Measurements from ENCODE around the gene RASGRP1. TPM values are rescaled to one million over a fixed set of nuclear protein-coding genes. Genes with fewer than 3 reads are reported as not detected.
A peak's percentile ranks its signal among the peaks of the same experiment; 100 is the strongest.

The RASGRP1 gene
- total RNA-seq, 4 donors from 2014 or later: 0.29 to 0.99 (median 0.66) TPM

DNA sequence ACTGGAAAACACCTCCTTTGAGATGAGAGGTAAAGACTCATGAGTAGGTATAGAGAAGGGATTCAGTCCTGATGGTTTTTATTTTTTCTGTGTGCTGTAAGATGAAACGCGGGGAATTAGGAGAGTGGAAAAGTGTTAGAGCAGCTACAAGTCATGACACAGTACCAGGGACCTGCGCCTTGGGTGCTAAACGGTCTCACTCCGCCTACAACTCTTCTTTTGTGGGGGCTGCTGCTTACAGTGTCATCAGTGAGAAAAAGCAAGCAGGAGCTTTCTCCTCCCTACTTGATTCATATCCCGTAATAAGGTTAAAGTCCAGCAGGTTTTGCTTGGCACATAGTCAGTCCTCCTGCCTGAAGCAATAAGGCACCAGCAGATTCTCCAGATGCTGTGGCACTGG lies 39.1 kb downstream of the RASGRP1 start:
- Histone ChIP-seq H3K4me1 (no peaks in the 10 kb centered on the region), H3K27ac (replicated peaks in 1 of 4) (no peak overlapping the region), H3K27me3 (no peaks in the 10 kb centered on the region), H3K9me3 (no peaks in the 10 kb centered on the region), H3K4me3 (no peak overlapping the region), H3K36me3 (no peaks in the 10 kb centered on the region)
- DNase-seq (ENCODE audit: extremely low spot score): peak; percentile 19
- WGBS: 87% methylated on average over 6 of the region's 6 CpGs
- intact Hi-C loops (cut with DNase I): no loop called here
- TF ChIP-seq POLR2A (IDR thresholded peaks at IDR 0.05; ENCODE audit: low read depth): no peak
- TF ChIP-seq, protein P1, sequence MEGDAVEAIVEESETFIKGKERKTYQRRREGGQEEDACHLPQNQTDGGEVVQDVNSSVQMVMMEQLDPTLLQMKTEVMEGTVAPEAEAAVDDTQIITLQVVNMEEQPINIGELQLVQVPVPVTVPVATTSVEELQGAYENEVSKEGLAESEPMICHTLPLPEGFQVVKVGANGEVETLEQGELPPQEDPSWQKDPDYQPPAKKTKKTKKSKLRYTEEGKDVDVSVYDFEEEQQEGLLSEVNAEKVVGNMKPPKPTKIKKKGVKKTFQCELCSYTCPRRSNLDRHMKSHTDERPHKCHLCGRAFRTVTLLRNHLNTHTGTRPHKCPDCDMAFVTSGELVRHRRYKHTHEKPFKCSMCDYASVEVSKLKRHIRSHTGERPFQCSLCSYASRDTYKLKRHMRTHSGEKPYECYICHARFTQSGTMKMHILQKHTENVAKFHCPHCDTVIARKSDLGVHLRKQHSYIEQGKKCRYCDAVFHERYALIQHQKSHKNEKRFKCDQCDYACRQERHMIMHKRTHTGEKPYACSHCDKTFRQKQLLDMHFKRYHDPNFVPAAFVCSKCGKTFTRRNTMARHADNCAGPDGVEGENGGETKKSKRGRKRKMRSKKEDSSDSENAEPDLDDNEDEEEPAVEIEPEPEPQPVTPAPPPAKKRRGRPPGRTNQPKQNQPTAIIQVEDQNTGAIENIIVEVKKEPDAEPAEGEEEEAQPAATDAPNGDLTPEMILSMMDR (IDR thresholded peaks at IDR 0.05): no peak

DNA sequence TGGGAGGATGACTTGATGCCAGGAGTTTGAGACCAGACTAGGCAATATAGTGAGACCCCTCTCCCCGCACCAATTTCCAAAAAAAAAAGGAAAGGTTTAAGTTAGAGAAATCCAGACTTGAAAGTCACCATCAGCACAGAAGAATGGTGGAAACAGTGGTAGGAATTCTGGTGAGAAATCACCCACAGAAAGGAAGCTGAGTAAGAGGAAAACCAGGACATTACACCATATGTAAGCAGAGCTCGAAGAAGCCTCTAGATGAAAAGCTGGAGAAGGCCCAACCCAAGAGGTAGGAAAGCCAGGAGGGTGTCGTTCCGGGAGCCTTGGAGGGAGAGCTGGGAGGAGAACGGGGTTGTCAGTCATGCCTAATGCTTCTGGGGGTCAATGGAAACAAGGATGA lies 40.5 kb downstream of the RASGRP1 start:
- H3K4me3 ChIP-seq: no peak overlapping the region
- 89% methylated on average over 5 of the region's 5 CpGs for WGBS
- TF ChIP-seq, protein P1 (IDR thresholded peaks at IDR 0.05): no peak
- TF ChIP-seq EP300 (IDR thresholded peaks at IDR 0.05) (no peak), POLR2AphosphoS5 (IDR thresholded peaks at IDR 0.05) (no peak), POLR2A (IDR thresholded peaks at IDR 0.05; ENCODE audit: low read depth) (no peak)
- H3K27me3 ChIP-seq: no peaks in the 10 kb centered on the region
- H3K36me3 ChIP-seq: no peaks in the 10 kb centered on the region
- H3K27ac ChIP-seq (replicated peaks in 1 of 4): no peak overlapping the region
- intact Hi-C loops (cut with DNase I): no loop called here
- no peaks in the 10 kb centered on the region for H3K9me3 ChIP-seq
- H3K4me1 ChIP-seq: no peaks in the 10 kb centered on the region
- DNase-seq (ENCODE audit: extremely low spot score): peak; percentile 34

DNA sequence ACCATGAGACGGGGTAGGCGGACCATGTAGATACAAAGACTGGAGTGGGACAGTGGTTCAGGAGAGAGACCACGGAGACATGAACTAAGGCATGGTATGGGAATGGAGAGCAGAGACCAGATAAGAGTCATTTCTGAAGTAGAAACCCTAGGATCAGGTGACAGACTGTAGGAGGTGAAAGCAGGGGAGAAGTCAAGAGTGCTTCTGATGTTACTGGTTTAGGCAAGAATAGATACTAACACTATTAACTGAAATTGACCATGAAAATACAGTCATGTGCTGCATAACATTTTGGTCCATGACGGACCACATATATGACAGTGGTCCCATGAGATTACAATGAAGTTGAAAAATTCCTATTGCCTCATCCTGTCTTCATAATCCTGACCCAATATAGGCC lies 41.7 kb downstream of the RASGRP1 start:
- Histone ChIP-seq H3K27me3 (no peaks in the 10 kb centered on the region), H3K4me3 (no peak overlapping the region), H3K27ac (replicated peaks in 1 of 4) (no peak overlapping the region), H3K9me3 (no peaks in the 10 kb centered on the region), H3K4me1 (no peaks in the 10 kb centered on the region), H3K36me3 (no peaks in the 10 kb centered on the region)
- WGBS: 86% methylated on average over 4 of the region's 4 CpGs
- intact Hi-C loops (cut with DNase I): no loop called here
- TF ChIP-seq POLR2AphosphoS5 (IDR thresholded peaks at IDR 0.05) (no peak), EP300 (IDR thresholded peaks at IDR 0.05) (no peak), POLR2A (IDR thresholded peaks at IDR 0.05; ENCODE audit: low read depth) (no peak)
- TF ChIP-seq, protein P1 (IDR thresholded peaks at IDR 0.05): no peak
- peak; percentile 47 for DNase-seq (ENCODE audit: extremely low spot score)

DNA sequence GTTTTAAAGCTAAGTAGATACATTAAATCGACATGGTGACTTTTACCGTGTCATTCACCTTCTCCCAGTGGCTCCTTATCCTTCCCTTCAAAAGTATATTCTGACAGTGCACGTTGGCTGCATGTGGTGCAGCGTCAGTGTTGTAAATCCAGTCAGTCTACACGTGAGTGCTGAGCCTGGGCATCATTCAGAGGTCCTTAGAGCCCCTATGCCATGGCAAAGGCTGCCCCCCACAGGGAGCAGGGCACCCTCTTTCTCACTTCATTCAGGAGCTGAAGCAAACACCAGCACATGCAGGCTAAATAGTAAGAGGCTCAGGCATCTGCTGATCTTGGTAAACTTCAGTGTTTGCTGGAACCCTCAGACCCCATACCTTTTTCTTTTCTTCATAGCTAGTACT lies 43.3 kb downstream of the RASGRP1 start:
- no peak for TF ChIP-seq POLR2AphosphoS5 (IDR thresholded peaks at IDR 0.05)
- TF ChIP-seq, protein P1 (IDR thresholded peaks at IDR 0.05): no peak
- no peak for TF ChIP-seq POLR2A (IDR thresholded peaks at IDR 0.05; ENCODE audit: low read depth)
- TF ChIP-seq EP300 (IDR thresholded peaks at IDR 0.05): no peak
- Histone ChIP-seq H3K4me1 (no peaks in the 10 kb centered on the region), H3K27ac (replicated peaks in 1 of 4) (no peak overlapping the region), H3K36me3 (no peaks in the 10 kb centered on the region), H3K4me3 (no peak overlapping the region), H3K9me3 (no peaks in the 10 kb centered on the region), H3K27me3 (peaks cover 0 to 4% (median 0%) of the 10 kb centered on the region in 4 donors)
- intact Hi-C loops (cut with DNase I): no loop called here
- 60% methylated on average over 5 of the region's 5 CpGs for WGBS
- peak; percentile 87 for DNase-seq (ENCODE audit: extremely low spot score)

DNA sequence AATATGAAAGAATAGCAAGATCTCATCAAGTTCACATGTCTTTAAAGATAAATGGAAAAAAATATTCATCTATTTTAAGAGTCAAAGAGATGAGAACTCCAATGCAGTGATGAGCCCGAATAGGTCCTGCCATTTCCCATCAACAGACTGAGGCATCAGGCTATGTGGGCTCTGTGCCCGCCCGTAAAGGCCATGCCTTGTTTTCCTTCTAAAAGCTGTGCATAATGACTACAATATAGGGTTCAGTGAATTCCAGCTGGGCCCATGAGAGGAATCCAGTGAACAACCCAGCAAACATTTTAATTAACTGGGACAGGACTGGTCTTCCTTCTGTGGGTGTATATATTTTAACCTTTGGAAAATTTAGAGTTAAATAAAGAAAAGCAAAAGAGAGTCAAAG lies 44.6 kb downstream of the RASGRP1 start:
- DNase-seq (ENCODE audit: extremely low spot score): peak; percentile 19
- H3K4me3 ChIP-seq: no peak overlapping the region
- intact Hi-C loops (cut with DNase I): no loop called here
- no peaks in the 10 kb centered on the region for H3K9me3 ChIP-seq
- WGBS: 85% methylated on average over 3 of the region's 3 CpGs
- H3K36me3 ChIP-seq: no peaks in the 10 kb centered on the region
- peaks cover 0 to 12% (median 0%) of the 10 kb centered on the region in 4 donors for H3K27me3 ChIP-seq
- no peak overlapping the region for H3K27ac ChIP-seq (replicated peaks in 1 of 4)
- no peaks in the 10 kb centered on the region for H3K4me1 ChIP-seq
- no peak for TF ChIP-seq POLR2AphosphoS5 (IDR thresholded peaks at IDR 0.05)
- no peak for TF ChIP-seq POLR2A (IDR thresholded peaks at IDR 0.05; ENCODE audit: low read depth)
- TF ChIP-seq EP300 (IDR thresholded peaks at IDR 0.05): no peak
- TF ChIP-seq, protein P1 (IDR thresholded peaks at IDR 0.05): no peak
